Body of pancreas (tissue), 4 donors: ENCODE results near the gene PTGR1.

Experiments
- CTCF ChIP-seq, 7 experiments: fragments of 450-650 bp in 4 of 7; fragments of 200-600 bp in 3 of 7; sonication (generic) in 3 of 7; IDR thresholded peaks; one replicate each; pipeline ENCODE4 v1.5.1; 2016 to 2019; ENCODE audit warnings: antibody characterized with exemption in 7 of 7
- POLR2A ChIP-seq, 3 donors: fragments of 450-650 bp; IDR thresholded peaks; one replicate each; pipeline ENCODE4 v1.6.1; 2016; ENCODE audit warnings: antibody characterized with exemption in 3 of 3, mild to moderate bottlenecking in 2 of 3

GRCh38 chr9:111637421-111637950 lies 38.0 kb upstream of the PTGR1 start:
- TF ChIP-seq CTCF (IDR thresholded peaks at IDR 0.05) (no peak), POLR2A (IDR thresholded peaks at IDR 0.05) (no peak)
